GM11168 (cell line): ENCODE results near the gene TFR2.
"Not testable (repeated sequence)": the region's sequence is repeated elsewhere in the genome, so short reads cannot be mapped to it uniquely, and the experiment has no call there.

Experiments
- in situ Hi-C: fragments of 300-500 bp; cut with MboI; formaldehyde crosslinking; loops from one replicate; pipeline ENCODE4 v1.12.0; 2022; ENCODE audit warnings: low sequenced_read_pairs; ENCODE audit not compliant: unreplicated experiment

TFR2 gene

GRCh38 chr7:100662194-100662776 is 20.9 kb upstream of the TFR2 start:
- in situ Hi-C loops: not testable (repeated sequence)

GRCh38 chr7:100655908-100656674 is 14.7 kb upstream of the TFR2 start, which contains the start of gene ACTL6B:
ACTL6B (minus strand) TSS chr7:100656448; CDS start chr7:100656354, 94 bp downstream.
- in situ Hi-C loops: no loop called here

GRCh38 chr7:100654908-100655831 is 13.8 kb upstream of the TFR2 start:
- in situ Hi-C loops: no loop called here

- in situ Hi-C loops: no loop called here
Measured at GRCh38 chr7:100649826-100650565, 8.6 kb upstream of the TFR2 start.

GRCh38 chr7:100642534-100642907 is 1.2 kb upstream of the TFR2 start:
- in situ Hi-C loops: no loop called here

- in situ Hi-C loops: no loop called here
Measured at GRCh38 chr7:100641860-100642533, 645 bp upstream of the TFR2 start.

- in situ Hi-C loops: no loop called here
Measured at GRCh38 chr7:100640517-100641440, 573 bp downstream of the TFR2 start.

GRCh38 chr7:100639995-100640516 is 1.3 kb downstream of the TFR2 start:
- in situ Hi-C loops: no loop called here

GRCh38 chr7:100632951-100633717 is 8.2 kb downstream of the TFR2 start:
- in situ Hi-C loops: no loop called here

GRCh38 chr7:100630066-100630465 is 11.3 kb downstream of the TFR2 start:
- in situ Hi-C loops: no loop called here

GRCh38 chr7:100629117-100629716 is 12.1 kb downstream of the TFR2 start:
- in situ Hi-C loops: no loop called here

GRCh38 chr7:100627238-100627549 is 14.2 kb downstream of the TFR2 start:
- in situ Hi-C loops: no loop called here

- in situ Hi-C loops: no loop called here
Measured at GRCh38 chr7:100626530-100627237, 14.7 kb downstream of the TFR2 start.

- in situ Hi-C loops: no loop called here
Measured at GRCh38 chr7:100626055-100626454, 15.3 kb downstream of the TFR2 start.

GRCh38 chr7:100623951-100624824 is 17.2 kb downstream of the TFR2 start:
- in situ Hi-C loops: no loop called here

- in situ Hi-C loops: no loop called here
Measured at GRCh38 chr7:100621554-100621953, 19.8 kb downstream of the TFR2 start.
